Type B pancreatic cell (in vitro differentiated cells): Measurements from ENCODE around the gene APC2. TPM values are rescaled to one million over a fixed set of nuclear protein-coding genes. Genes with fewer than 3 reads are reported as not detected.

ENCODE experiments used
- DNase-seq: peaks from one replicate; pipeline ENCODE4 v3.0.0; 2021; ENCODE audit warnings: mixed read lengths; ENCODE audit not compliant: unreplicated experiment; ENCODE audit errors: extremely low spot score
- H3K27ac Mint-ChIP-seq: 2 replicates; pipeline ENCODE4 v1.8.0; 2021; ENCODE audit warnings: mild to moderate bottlenecking, mixed read lengths
- H3K27me3 Mint-ChIP-seq: 2 replicates; pipeline ENCODE4 v1.8.0; 2021; ENCODE audit warnings: mixed read lengths
- H3K36me3 Mint-ChIP-seq: 2 replicates; pipeline ENCODE4 v1.8.0; 2021; ENCODE audit warnings: mixed read lengths
- H3K4me1 Mint-ChIP-seq: one replicate; pipeline ENCODE4 v1.8.0; 2021; ENCODE audit warnings: mixed read lengths; ENCODE audit not compliant: unreplicated experiment
- H3K4me3 Mint-ChIP-seq: 2 replicates; pipeline ENCODE4 v1.8.0; 2021; ENCODE audit warnings: mild to moderate bottlenecking, mixed read lengths
- H3K9me3 Mint-ChIP-seq: 2 replicates; pipeline ENCODE4 v1.8.0; 2021; ENCODE audit warnings: mixed read lengths
- CTCF ChIP-seq: fragments of 200-600 bp; sonication (generic); conservative IDR thresholded peaks from 2 replicates; pipeline ENCODE4 v1.5.0; 2021; ENCODE audit warnings: antibody characterized with exemption, mild to moderate bottlenecking
- total RNA-seq: library from RNA; stranded (reverse); gene quantifications from 2 replicates; pipeline ENCODE4 v1.2.1, GENCODE V29; 2021; ENCODE audit warnings: low replicate concordance

APC2 gene
- total RNA-seq, 1 donor from 2014 or later = 9.2 TPM

GRCh38 chr19:1431759-1432506, 18.0 kb upstream of the APC2 start:
- no peaks in the 10 kb centered on the region for H3K27me3 Mint-ChIP-seq
- no peaks in the 10 kb centered on the region for H3K4me1 Mint-ChIP-seq
- H3K27ac Mint-ChIP-seq = no peak overlapping the region
- TF ChIP-seq CTCF = no peak
- H3K36me3 Mint-ChIP-seq = no peaks in the 10 kb centered on the region
- no peaks in the 10 kb centered on the region for H3K9me3 Mint-ChIP-seq
- H3K4me3 Mint-ChIP-seq = no peak overlapping the region
- no peak for DNase-seq

GRCh38 chr19:1432507-1432887, 17.4 kb upstream of the APC2 start:
- Mint-ChIP-seq H3K4me1 (no peaks in the 10 kb centered on the region), H3K27ac (no peak overlapping the region), H3K9me3 (no peaks in the 10 kb centered on the region), H3K36me3 (no peaks in the 10 kb centered on the region), H3K4me3 (no peak overlapping the region), H3K27me3 (no peaks in the 10 kb centered on the region)
- no peak for DNase-seq
- TF ChIP-seq CTCF = no peak

GRCh38 chr19:1433119-1434039, 16.5 kb upstream of the APC2 start:
- Mint-ChIP-seq H3K9me3 (no peaks in the 10 kb centered on the region), H3K4me1 (no peaks in the 10 kb centered on the region), H3K27ac (no peak overlapping the region), H3K27me3 (no peaks in the 10 kb centered on the region), H3K4me3 (no peak overlapping the region), H3K36me3 (peaks cover 4% of the 10 kb centered on the region)
- no peak for DNase-seq
- TF ChIP-seq CTCF = no peak

GRCh38 chr19:1434040-1434366, 15.9 kb upstream of the APC2 start:
- no peak for DNase-seq
- Mint-ChIP-seq H3K9me3 (no peaks in the 10 kb centered on the region), H3K36me3 (peaks cover 4% of the 10 kb centered on the region), H3K27ac (no peak overlapping the region), H3K27me3 (no peaks in the 10 kb centered on the region), H3K4me3 (no peak overlapping the region), H3K4me1 (no peaks in the 10 kb centered on the region)
- TF ChIP-seq CTCF = no peak

- TF ChIP-seq CTCF = no peak
- H3K36me3 Mint-ChIP-seq = peaks cover 4% of the 10 kb centered on the region
- H3K4me1 Mint-ChIP-seq = peaks cover 1% of the 10 kb centered on the region
- H3K27ac Mint-ChIP-seq = no peak overlapping the region
- no peak for DNase-seq
- H3K9me3 Mint-ChIP-seq = no peaks in the 10 kb centered on the region
- no peaks in the 10 kb centered on the region for H3K27me3 Mint-ChIP-seq
- H3K4me3 Mint-ChIP-seq = no peak overlapping the region
Measured at GRCh38 chr19:1434577-1435060, 15.3 kb upstream of the APC2 start.
